GM23338 (cell line): ENCODE measurements around the gene MS4A5.

Experiments used
- CREB1 ChIP-seq: fragments of 250-450 bp; sonication (Bioruptor Pico); IDR thresholded peaks from 2 replicates; pipeline ENCODE4 v1.5.0; 2020; ENCODE audit warnings: low read depth, mild to moderate bottlenecking, moderate library complexity
- EZH2 ChIP-seq: fragments of 200-600 bp; sonication (generic); IDR thresholded peaks from one replicate; pipeline ENCODE4 v1.8.0; 2017; ENCODE audit warnings: antibody characterized with exemption, mild to moderate bottlenecking, low read depth; ENCODE audit not compliant: unreplicated experiment
- JUNB ChIP-seq: IDR thresholded peaks from one replicate; pipeline ENCODE4 v1.6.1; 2016; ENCODE audit warnings: antibody characterized with exemption; ENCODE audit not compliant: unreplicated experiment
- POLR2AphosphoS5 ChIP-seq: IDR thresholded peaks from 2 replicates; pipeline ENCODE4 v1.6.1; 2016; ENCODE audit warnings: antibody characterized with exemption, low read depth
- STAT1 ChIP-seq: IDR thresholded peaks from one replicate; pipeline ENCODE4 v1.6.1; 2016; ENCODE audit warnings: antibody characterized with exemption; ENCODE audit not compliant: unreplicated experiment
- TF ChIP-seq, protein P1 (sequence below): IDR thresholded peaks from one replicate; pipeline ENCODE4 v1.6.1; 2018; ENCODE audit warnings: antibody characterized with exemption; ENCODE audit not compliant: unreplicated experiment
- TF ChIP-seq, protein P2 (sequence below), 2 experiments: fragments of 200-600 bp in 1 of 2; sonication (generic) in 1 of 2; conservative IDR thresholded peaks; 2 replicates each; pipeline versions ENCODE4 v1.5.1 to v1.6.1; 2016 to 2017; ENCODE audit warnings: antibody characterized with exemption in 2 of 2, low read depth in 2 of 2, mild to moderate bottlenecking in 2 of 2, moderate library complexity in 1 of 2

DNA sequence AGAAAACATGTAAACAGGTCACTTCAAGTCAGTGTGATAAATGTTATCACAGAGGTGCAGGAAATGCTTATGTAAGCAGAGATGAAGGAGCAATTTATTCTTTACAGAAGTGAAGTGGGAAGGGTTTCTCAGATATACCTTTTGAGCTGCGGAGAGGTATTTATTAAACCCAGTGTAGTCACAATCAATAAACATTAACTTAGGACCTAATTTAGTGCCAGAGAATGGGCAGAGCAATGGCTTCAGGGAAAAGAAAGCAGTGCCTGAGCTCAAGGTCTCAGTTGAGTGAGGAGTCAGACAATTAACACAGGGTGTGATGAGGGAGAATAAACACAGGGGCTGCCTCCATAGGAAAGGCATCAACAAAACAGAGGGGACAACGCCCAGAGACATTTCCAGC is 1.9 kb downstream of the MS4A5 start:
- TF ChIP-seq, protein P1, sequence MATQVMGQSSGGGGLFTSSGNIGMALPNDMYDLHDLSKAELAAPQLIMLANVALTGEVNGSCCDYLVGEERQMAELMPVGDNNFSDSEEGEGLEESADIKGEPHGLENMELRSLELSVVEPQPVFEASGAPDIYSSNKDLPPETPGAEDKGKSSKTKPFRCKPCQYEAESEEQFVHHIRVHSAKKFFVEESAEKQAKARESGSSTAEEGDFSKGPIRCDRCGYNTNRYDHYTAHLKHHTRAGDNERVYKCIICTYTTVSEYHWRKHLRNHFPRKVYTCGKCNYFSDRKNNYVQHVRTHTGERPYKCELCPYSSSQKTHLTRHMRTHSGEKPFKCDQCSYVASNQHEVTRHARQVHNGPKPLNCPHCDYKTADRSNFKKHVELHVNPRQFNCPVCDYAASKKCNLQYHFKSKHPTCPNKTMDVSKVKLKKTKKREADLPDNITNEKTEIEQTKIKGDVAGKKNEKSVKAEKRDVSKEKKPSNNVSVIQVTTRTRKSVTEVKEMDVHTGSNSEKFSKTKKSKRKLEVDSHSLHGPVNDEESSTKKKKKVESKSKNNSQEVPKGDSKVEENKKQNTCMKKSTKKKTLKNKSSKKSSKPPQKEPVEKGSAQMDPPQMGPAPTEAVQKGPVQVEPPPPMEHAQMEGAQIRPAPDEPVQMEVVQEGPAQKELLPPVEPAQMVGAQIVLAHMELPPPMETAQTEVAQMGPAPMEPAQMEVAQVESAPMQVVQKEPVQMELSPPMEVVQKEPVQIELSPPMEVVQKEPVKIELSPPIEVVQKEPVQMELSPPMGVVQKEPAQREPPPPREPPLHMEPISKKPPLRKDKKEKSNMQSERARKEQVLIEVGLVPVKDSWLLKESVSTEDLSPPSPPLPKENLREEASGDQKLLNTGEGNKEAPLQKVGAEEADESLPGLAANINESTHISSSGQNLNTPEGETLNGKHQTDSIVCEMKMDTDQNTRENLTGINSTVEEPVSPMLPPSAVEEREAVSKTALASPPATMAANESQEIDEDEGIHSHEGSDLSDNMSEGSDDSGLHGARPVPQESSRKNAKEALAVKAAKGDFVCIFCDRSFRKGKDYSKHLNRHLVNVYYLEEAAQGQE: no peak
- TF ChIP-seq EZH2 (no peak), CREB1 (CRISPR knock-in tag) (no peak), JUNB (no peak), STAT1 (no peak), POLR2AphosphoS5 (no peak)
- TF ChIP-seq, protein P2, sequence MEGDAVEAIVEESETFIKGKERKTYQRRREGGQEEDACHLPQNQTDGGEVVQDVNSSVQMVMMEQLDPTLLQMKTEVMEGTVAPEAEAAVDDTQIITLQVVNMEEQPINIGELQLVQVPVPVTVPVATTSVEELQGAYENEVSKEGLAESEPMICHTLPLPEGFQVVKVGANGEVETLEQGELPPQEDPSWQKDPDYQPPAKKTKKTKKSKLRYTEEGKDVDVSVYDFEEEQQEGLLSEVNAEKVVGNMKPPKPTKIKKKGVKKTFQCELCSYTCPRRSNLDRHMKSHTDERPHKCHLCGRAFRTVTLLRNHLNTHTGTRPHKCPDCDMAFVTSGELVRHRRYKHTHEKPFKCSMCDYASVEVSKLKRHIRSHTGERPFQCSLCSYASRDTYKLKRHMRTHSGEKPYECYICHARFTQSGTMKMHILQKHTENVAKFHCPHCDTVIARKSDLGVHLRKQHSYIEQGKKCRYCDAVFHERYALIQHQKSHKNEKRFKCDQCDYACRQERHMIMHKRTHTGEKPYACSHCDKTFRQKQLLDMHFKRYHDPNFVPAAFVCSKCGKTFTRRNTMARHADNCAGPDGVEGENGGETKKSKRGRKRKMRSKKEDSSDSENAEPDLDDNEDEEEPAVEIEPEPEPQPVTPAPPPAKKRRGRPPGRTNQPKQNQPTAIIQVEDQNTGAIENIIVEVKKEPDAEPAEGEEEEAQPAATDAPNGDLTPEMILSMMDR (conservative IDR thresholded peaks at IDR 0.05; ENCODE audit: low read depth in 2 of 2): no peak
